Stimulated activated CD4-positive, alpha-beta T cell treated with anti-CD3 and anti-CD28 coated beads, TNF-alpha, amount 100 ng/mL, for 1 hour (primary cell): ENCODE measurements around the gene CHRM2.

Experiments
- DNase-seq, 3 donors: peaks; one replicate each; pipeline ENCODE4 v3.0.0-alpha.2; 2020; ENCODE audit warnings: low read depth in 3 of 3, low spot score in 1 of 3

CHRM2 gene

GRCh38 chr7:136894789-136895188 lies 26.3 kb downstream of the CHRM2 start:
- no peak for DNase-seq

- DNase-seq = no peak
These were observed 29.2 kb downstream of the CHRM2 start for GRCh38 chr7:136897676-136898075.

GRCh38 chr7:136900005-136900404 lies 31.6 kb downstream of the CHRM2 start:
- no peak for DNase-seq

GRCh38 chr7:136910771-136911170 lies 42.3 kb downstream of the CHRM2 start:
- DNase-seq = no peak

- no peak for DNase-seq
These were observed 42.9 kb downstream of the CHRM2 start for GRCh38 chr7:136911344-136911743.

- DNase-seq = no peak
These were observed 43.9 kb downstream of the CHRM2 start for GRCh38 chr7:136912339-136912738.

- DNase-seq = no peak
These were observed 45.6 kb downstream of the CHRM2 start for GRCh38 chr7:136914016-136914415.

- DNase-seq = no peak
These were observed 51.4 kb downstream of the CHRM2 start for GRCh38 chr7:136919820-136920219.

GRCh38 chr7:136923111-136923667 lies 54.7 kb downstream of the CHRM2 start:
- DNase-seq = no peak

- no peak for DNase-seq
These were observed 56.6 kb downstream of the CHRM2 start for GRCh38 chr7:136925044-136925443.

GRCh38 chr7:136925556-136925955 lies 57.1 kb downstream of the CHRM2 start:
- no peak for DNase-seq

GRCh38 chr7:136931169-136931867 lies 62.9 kb downstream of the CHRM2 start:
- no peak for DNase-seq

- no peak for DNase-seq
These were observed 69.0 kb downstream of the CHRM2 start for GRCh38 chr7:136937436-136937835.

- DNase-seq = no peak
These were observed 70.0 kb downstream of the CHRM2 start for GRCh38 chr7:136938476-136938875.

GRCh38 chr7:136940122-136940521 lies 71.7 kb downstream of the CHRM2 start:
- DNase-seq = no peak

- no peak for DNase-seq
These were observed 72.5 kb downstream of the CHRM2 start for GRCh38 chr7:136940917-136941316.

GRCh38 chr7:136941816-136942215 lies 73.4 kb downstream of the CHRM2 start:
- DNase-seq = no peak

- no peak for DNase-seq
These were observed 73.9 kb downstream of the CHRM2 start for GRCh38 chr7:136942401-136942800.

GRCh38 chr7:136942994-136943393 lies 74.5 kb downstream of the CHRM2 start:
- DNase-seq = no peak

GRCh38 chr7:136947347-136947746 lies 78.9 kb downstream of the CHRM2 start:
- no peak for DNase-seq

GRCh38 chr7:136950331-136950730 lies 81.9 kb downstream of the CHRM2 start:
- no peak for DNase-seq

GRCh38 chr7:136953386-136953785 lies 84.9 kb downstream of the CHRM2 start:
- DNase-seq = no peak

- no peak for DNase-seq
These were observed 87.8 kb downstream of the CHRM2 start for GRCh38 chr7:136956232-136956631.
